IMR-90 (cell line): ENCODE results near the gene HECW1. TPM values are rescaled to one million over a fixed set of nuclear protein-coding genes. Genes with fewer than 3 reads are reported as not detected.
"Not testable (repeated sequence)": the region's sequence is repeated elsewhere in the genome, so short reads cannot be mapped to it uniquely, and the experiment has no call there.

ENCODE experiments used
- ATAC-seq: fragments of 200-7000 bp; cut with Tn5 transposase; 2 replicates; pipeline ENCODE4 v1.9.1; 2020; ENCODE audit warnings: low read depth, mild to moderate bottlenecking, moderate library complexity
- BruUV-seq: library from RNA; stranded (reverse); fragments of 400-500 nt; replicated peaks from 2 replicates; lab custom pipeline; 2021; lab: Mats Ljungman, UMichigan
- CTCF ChIA-PET: fragments of 300-600 bp; formaldehyde crosslinking; extraction: SDS; loops from one replicate; lab custom pipeline; 2021; ENCODE audit warnings: antibody characterized with exemption; lab: Yijun Ruan, JAX
- POLR2A ChIA-PET: fragments of 300-600 bp; sonication (Branson Sonifier 250); formaldehyde crosslinking; loops from one replicate; lab custom pipeline; 2022; ENCODE audit warnings: antibody characterized with exemption; ENCODE audit not compliant: unreplicated experiment; lab: Charles Lee
- DNase-seq: peaks from one replicate; pipeline ENCODE4 v3.0.0; 2013
- H2AFZ ChIP-seq: replicated peaks from 2 replicates; pipeline ENCODE3; 2013; ENCODE audit warnings: low read length, mild to moderate bottlenecking; ENCODE audit not compliant: poor library complexity
- H2AK5ac ChIP-seq: 2 replicates; pipeline ENCODE4 v1.6.1; 2013; ENCODE audit warnings: low read depth, low read length, inconsistent platforms
- H2AK9ac ChIP-seq: replicated peaks from 2 replicates; pipeline ENCODE3; 2013; ENCODE audit warnings: mild to moderate bottlenecking, low read depth, low read length, moderate library complexity; ENCODE audit not compliant: poor library complexity
- H2BK120ac ChIP-seq: 2 replicates; pipeline ENCODE4 v1.6.1; 2013; ENCODE audit warnings: low read depth, low read length, inconsistent platforms
- H2BK15ac ChIP-seq: 3 replicates; pipeline ENCODE4 v1.6.1; 2013; ENCODE audit warnings: low read depth, low read length, inconsistent platforms
- H2BK20ac ChIP-seq: 2 replicates; pipeline ENCODE4 v1.6.1; 2013; ENCODE audit warnings: low read depth, mild to moderate bottlenecking, inconsistent platforms, low read length, moderate library complexity
- H2BK5ac ChIP-seq: 2 replicates; pipeline ENCODE4 v1.6.1; 2013; ENCODE audit warnings: mild to moderate bottlenecking, low read depth, low read length, inconsistent platforms; ENCODE audit not compliant: poor library complexity, severe bottlenecking
- H3K14ac ChIP-seq: replicated peaks from 2 replicates; pipeline ENCODE4 v1.6.1; 2013; ENCODE audit warnings: low read depth, low read length, inconsistent platforms
- H3K18ac ChIP-seq: 2 replicates; pipeline ENCODE4 v1.6.1; 2013; ENCODE audit warnings: low read depth, low read length, control low read depth
- H3K23ac ChIP-seq: 2 replicates; pipeline ENCODE4 v1.6.1; 2013; ENCODE audit warnings: low read depth, low read length, inconsistent platforms
- H3K27ac ChIP-seq: 2 replicates; pipeline ENCODE4 v1.5.1; 2013; ENCODE audit warnings: mild to moderate bottlenecking, control low read depth, low read length; ENCODE audit not compliant: insufficient read depth
- H3K27me3 ChIP-seq: 2 replicates; pipeline ENCODE4 v1.6.1; 2013; ENCODE audit warnings: low read length; ENCODE audit not compliant: control insufficient read depth, insufficient read depth
- H3K36me3 ChIP-seq: 2 replicates; pipeline ENCODE4 v1.6.1; 2013; ENCODE audit warnings: low read length, mixed read lengths; ENCODE audit not compliant: control insufficient read depth, insufficient read depth
- H3K4ac ChIP-seq: 2 replicates; pipeline ENCODE4 v1.6.1; 2013; ENCODE audit warnings: low read depth, low read length, inconsistent platforms
- H3K4me1 ChIP-seq: 2 replicates; pipeline ENCODE4 v1.6.1; 2013; ENCODE audit warnings: low read length, mixed read lengths; ENCODE audit not compliant: control insufficient read depth, insufficient read depth
- H3K4me2 ChIP-seq: 2 replicates; pipeline ENCODE4 v1.6.1; 2013; ENCODE audit warnings: low read depth, mild to moderate bottlenecking, control low read depth, low read length, moderate library complexity
- H3K4me3 ChIP-seq: 2 replicates; pipeline ENCODE4 v1.5.1; 2013; ENCODE audit warnings: low read depth, mild to moderate bottlenecking, control low read depth, low read length, moderate library complexity; ENCODE audit not compliant: insufficient read depth
- H3K56ac ChIP-seq: 2 replicates; pipeline ENCODE4 v1.6.1; 2013; ENCODE audit warnings: low read length, inconsistent platforms; ENCODE audit not compliant: insufficient read depth; ENCODE audit errors: extremely low read depth
- H3K79me1 ChIP-seq, 2 experiments: 2 replicates each; pipeline ENCODE4 v1.6.1; 2013; ENCODE audit warnings: low read length in 2 of 2, inconsistent platforms in 1 of 2, low read depth in 1 of 2
- H3K9ac ChIP-seq: 2 replicates; pipeline ENCODE4 v1.6.1; 2013; ENCODE audit warnings: low read depth, low read length, control low read depth
- H3K9me1 ChIP-seq: 2 replicates; pipeline ENCODE4 v1.6.1; 2013; ENCODE audit warnings: low read length, inconsistent platforms; ENCODE audit not compliant: insufficient read depth
- H3K9me3 ChIP-seq: 2 replicates; pipeline ENCODE4 v1.6.1; 2013; ENCODE audit warnings: low read length; ENCODE audit not compliant: control insufficient read depth, insufficient read depth
- H4K20me1 ChIP-seq: 2 replicates; pipeline ENCODE4 v1.6.1; 2013; ENCODE audit warnings: low read length, inconsistent platforms; ENCODE audit not compliant: insufficient read depth
- H4K5ac ChIP-seq: 2 replicates; pipeline ENCODE4 v1.6.1; 2013; ENCODE audit warnings: mild to moderate bottlenecking, low read depth, low read length, control low read depth
- H4K8ac ChIP-seq, 2 experiments: 2 replicates each; pipeline ENCODE4 v1.6.1; 2013; ENCODE audit warnings: low read depth in 2 of 2, low read length in 2 of 2, control low read depth in 1 of 2, inconsistent platforms in 1 of 2
- H4K91ac ChIP-seq: 2 replicates; pipeline ENCODE4 v1.6.1; 2013; ENCODE audit warnings: low read depth, low read length, inconsistent platforms; ENCODE audit not compliant: insufficient read depth
- BHLHE40 ChIP-seq: fragments of 150-350 bp; IDR thresholded peaks from 2 replicates; pipeline ENCODE4 v1.6.1; 2016; ENCODE audit warnings: mild to moderate bottlenecking, low read depth, low read length
- CHD1 ChIP-seq: IDR thresholded peaks from 2 replicates; pipeline ENCODE4 v1.6.1; 2012; ENCODE audit warnings: low read depth, low read length, improper control_type of control experiment
- MXI1 ChIP-seq: IDR thresholded peaks from 2 replicates; pipeline ENCODE4 v1.6.1; 2012; ENCODE audit warnings: low read depth, mild to moderate bottlenecking, low read length, moderate library complexity, borderline replicate concordance
- RCOR1 ChIP-seq: IDR thresholded peaks from 2 replicates; pipeline ENCODE4 v1.6.1; 2012; ENCODE audit warnings: mild to moderate bottlenecking, low read length, improper control_type of control experiment; ENCODE audit not compliant: insufficient replicate concordance
- SMC3 ChIP-seq: fragments of 150-350 bp; IDR thresholded peaks from 2 replicates; pipeline ENCODE4 v1.6.1; 2016; ENCODE audit warnings: low read depth, mild to moderate bottlenecking, antibody characterized with exemption, low read length, moderate library complexity
- WGBS, 2 experiments: methylation state at CpG; one replicate each; pipeline versions ENCODE4 v1.1.5 to v1.1.7; 2013; ENCODE audit warnings: missing lambda C conversion rate in 2 of 2; ENCODE audit not compliant: insufficient read length in 1 of 2; ENCODE audit errors: extremely low coverage in 2 of 2; 5-methylcytosine and 5-hydroxymethylcytosine counted together
- dilution Hi-C: fragments of 300-500 bp; cut with HindIII; formaldehyde crosslinking; loops from one replicate; pipeline ENCODE4 v1.14.3; 2018; ENCODE audit warnings: low sequenced_read_pairs; ENCODE audit not compliant: unreplicated experiment
- in situ Hi-C: fragments of 300-500 bp; cut with MboI; formaldehyde crosslinking; loops from 3 replicates; pipeline ENCODE4 v1.14.3; 2019; ENCODE audit warnings: low sequenced_read_pairs, inconsistent platforms, mixed read lengths
- intact Hi-C: fragments of 100-400 bp; cut with micrococcal nuclease; formaldehyde crosslinking; loops from 2 replicates; pipeline ENCODE4 v1.10.0; 2022
- polyA plus RNA-seq, 3 experiments: library from polyadenylated mRNA; depleted of rRNA; stranded (reverse); fragments of >200 nt; gene quantifications; 2 replicates each; pipeline ENCODE4 v1.2.3, GENCODE V29; 2012; ENCODE audit warnings: low replicate concordance in 1 of 3
- total RNA-seq: library from RNA; depleted of rRNA; stranded (reverse); fragments of >200 nt; gene quantifications from 2 replicates; pipeline ENCODE4 v1.2.3, GENCODE V29; 2012
- TF ChIP-seq, protein P1 (sequence below): fragments of 150-350 bp; IDR thresholded peaks from 2 replicates; pipeline ENCODE4 v1.6.1; 2016; ENCODE audit warnings: low read depth, mild to moderate bottlenecking, low read length, moderate library complexity, borderline replicate concordance

Gene HECW1
- total and polyA plus RNA-seq, 2 of the 4 experiments (the other 2 are of a cell fraction): 0.56 to 1.3 TPM

DNA sequence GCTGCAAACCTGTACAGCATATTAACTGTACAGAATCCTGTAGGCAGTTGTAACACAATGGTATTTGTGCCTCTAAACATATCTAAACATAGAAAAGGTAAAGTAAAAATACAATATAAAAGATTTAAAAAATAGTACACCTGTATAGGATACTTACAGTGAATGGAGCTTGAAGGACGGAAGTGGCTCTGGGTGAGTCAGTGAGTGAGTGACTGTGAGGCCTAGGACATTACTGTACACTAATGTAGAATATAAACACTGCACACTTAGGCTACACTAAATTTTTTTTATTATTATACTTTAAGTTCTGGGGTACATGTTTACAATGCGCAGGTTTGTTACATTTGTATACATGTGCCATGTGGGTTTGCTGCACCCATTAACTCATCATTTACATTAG is 373.1 kb downstream of the HECW1 start:
- Histone ChIP-seq H3K14ac (no peak overlapping the region), H3K4me2 (no peak overlapping the region), H2BK5ac (no peak overlapping the region), H2AK5ac (no peak overlapping the region), H4K5ac (no peak overlapping the region), H2BK120ac (no peak overlapping the region), H3K4me1 (peaks cover 4% of the 10 kb centered on the region; the same call in 1 of the 2 replicates), H4K20me1 (no peaks in the 10 kb centered on the region), H3K4ac (no peak overlapping the region), H4K8ac (no peak overlapping the region), H3K79me1 (no peaks in the 10 kb centered on the region), H3K9me3 (no peaks in the 10 kb centered on the region), H4K91ac (no peak overlapping the region), H3K36me3 (no peaks in the 10 kb centered on the region), H2AFZ (no peak overlapping the region), H3K23ac (no peak overlapping the region), H3K4me3 (no peak overlapping the region), H3K9ac (no peak overlapping the region), H3K27ac (no peak overlapping the region), H3K27me3 (peaks cover 24% of the 10 kb centered on the region), H2BK20ac (no peak overlapping the region), H3K9me1 (0 out of 2 replicates have a peak, but pooled peaks cover 4% of the 10 kb centered on the region), H2BK15ac (no peak overlapping the region), H3K18ac (no peak overlapping the region), H2AK9ac (no peak overlapping the region), H3K56ac (no peak overlapping the region)
- WGBS, 2 experiments: no CpG with 5 or more reads among the region's 2 CpGs
- in situ Hi-C loops: no loop called here
- dilution Hi-C loops: no loop called here
- intact Hi-C loops: no loop called here
- TF ChIP-seq BHLHE40 (no peak), CHD1 (no peak), RCOR1 (no peak), MXI1 (no peak), SMC3 (no peak)
- TF ChIP-seq, protein P1, sequence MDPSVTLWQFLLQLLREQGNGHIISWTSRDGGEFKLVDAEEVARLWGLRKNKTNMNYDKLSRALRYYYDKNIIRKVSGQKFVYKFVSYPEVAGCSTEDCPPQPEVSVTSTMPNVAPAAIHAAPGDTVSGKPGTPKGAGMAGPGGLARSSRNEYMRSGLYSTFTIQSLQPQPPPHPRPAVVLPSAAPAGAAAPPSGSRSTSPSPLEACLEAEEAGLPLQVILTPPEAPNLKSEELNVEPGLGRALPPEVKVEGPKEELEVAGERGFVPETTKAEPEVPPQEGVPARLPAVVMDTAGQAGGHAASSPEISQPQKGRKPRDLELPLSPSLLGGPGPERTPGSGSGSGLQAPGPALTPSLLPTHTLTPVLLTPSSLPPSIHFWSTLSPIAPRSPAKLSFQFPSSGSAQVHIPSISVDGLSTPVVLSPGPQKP: no peak
- CTCF ChIA-PET: no interaction called here
- ATAC-seq (no peak), DNase-seq (no peak)
- no TSS peak for BruUV-seq
- POLR2A ChIA-PET: no interaction called here

DNA sequence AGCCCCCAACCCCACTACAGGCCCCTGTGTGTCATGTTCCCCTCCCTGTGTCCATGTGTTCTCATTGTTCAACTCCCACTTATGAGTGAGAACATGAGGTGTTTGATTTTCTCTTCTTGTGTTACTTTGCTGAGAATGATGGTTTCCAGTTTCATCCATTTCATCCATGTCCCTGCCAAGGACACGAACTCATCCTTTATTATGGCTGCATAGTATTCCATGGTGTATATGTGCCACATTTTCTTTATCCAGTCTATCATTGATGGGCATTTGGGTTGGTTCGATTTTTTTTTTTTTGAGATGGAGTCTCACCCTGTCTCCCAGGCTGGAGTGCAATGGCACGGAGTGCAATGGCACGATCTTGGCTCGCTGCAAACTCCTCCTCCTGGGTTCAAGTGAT is 373.6 kb downstream of the HECW1 start:
- WGBS, 2 experiments: no CpG with 5 or more reads among the region's 5 CpGs
- H3K18ac ChIP-seq, H2AK5ac ChIP-seq, H3K9ac ChIP-seq, H2BK5ac ChIP-seq, H2BK120ac ChIP-seq, H3K36me3 ChIP-seq, H3K4me3 ChIP-seq, POLR2A ChIA-PET, H4K91ac ChIP-seq, H2AK9ac ChIP-seq, H2BK20ac ChIP-seq, ATAC-seq, H3K4ac ChIP-seq, H3K14ac ChIP-seq, H3K4me2 ChIP-seq, H3K9me3 ChIP-seq, H3K4me1 ChIP-seq, H2AFZ ChIP-seq, CTCF ChIA-PET, H3K56ac ChIP-seq, dilution Hi-C loops, H3K79me1 ChIP-seq, in situ Hi-C loops, DNase-seq, H2BK15ac ChIP-seq, intact Hi-C loops, H3K23ac ChIP-seq, H4K5ac ChIP-seq, H4K20me1 ChIP-seq, H3K9me1 ChIP-seq, BruUV-seq, H4K8ac ChIP-seq, H3K27ac ChIP-seq: not testable (repeated sequence)
- peaks cover 23% of the 10 kb centered on the region for H3K27me3 ChIP-seq
